GM18505 (cell line): ENCODE data around the gene POU2AF1.

Experiments
- ATAC-seq: cut with Tn5 transposase; IDR thresholded peaks from one replicate; pipeline ENCODE4 v1.9.1; 2021; ENCODE audit not compliant: unreplicated experiment
- POLR2A ChIP-seq: IDR thresholded peaks from 4 replicates; pipeline ENCODE4 v1.6.1; 2011; ENCODE audit warnings: borderline replicate concordance; ENCODE audit not compliant: insufficient read depth, insufficient read length; ENCODE audit errors: extremely low read depth

Gene POU2AF1

GRCh38 chr11:111378861-111379601, at the start of gene POU2AF1:
Gene POU2AF1 (minus strand): TSS chr11:111379275. CDS start chr11:111379177, 98 bp downstream.
- ATAC-seq: peak; percentile 68
- TF ChIP-seq POLR2A: peak; percentile 98

- TF ChIP-seq POLR2A: no peak
- ATAC-seq: no peak
Observed at GRCh38 chr11:111428113-111428876, 49.2 kb upstream of the POU2AF1 start.

GRCh38 chr11:111427471-111427912, 48.4 kb upstream of the POU2AF1 start:
- TF ChIP-seq POLR2A: no peak
- ATAC-seq: no peak

GRCh38 chr11:111426617-111427016, 47.5 kb upstream of the POU2AF1 start:
- no peak for TF ChIP-seq POLR2A
- ATAC-seq: no peak

- no peak for ATAC-seq
- TF ChIP-seq POLR2A: no peak
Observed at GRCh38 chr11:111423250-111423615, 44.2 kb upstream of the POU2AF1 start.

GRCh38 chr11:111422494-111423249, 43.6 kb upstream of the POU2AF1 start:
- peak; percentile 76 for ATAC-seq
- no peak for TF ChIP-seq POLR2A

GRCh38 chr11:111421251-111421650, 42.2 kb upstream of the POU2AF1 start:
- no peak for TF ChIP-seq POLR2A
- no peak for ATAC-seq

GRCh38 chr11:111419641-111420327, 40.7 kb upstream of the POU2AF1 start:
- no peak for ATAC-seq

GRCh38 chr11:111419181-111419580, 40.1 kb upstream of the POU2AF1 start:
- no peak for TF ChIP-seq POLR2A
- ATAC-seq: no peak

More at GRCh38 chr11:111419641-111420327, 40.7 kb upstream of the POU2AF1 start:
- TF ChIP-seq POLR2A: no peak

- no peak for TF ChIP-seq POLR2A
- ATAC-seq: no peak
Observed at GRCh38 chr11:111418436-111418787, 39.3 kb upstream of the POU2AF1 start.

GRCh38 chr11:111417766-111418435, 38.8 kb upstream of the POU2AF1 start:
- TF ChIP-seq POLR2A: no peak
- peak; percentile 20 for ATAC-seq

GRCh38 chr11:111417011-111417765, 38.1 kb upstream of the POU2AF1 start:
- peak; percentile 43 for TF ChIP-seq POLR2A
- peak; percentile 61 for ATAC-seq
